HFFc6 (cell line): ENCODE measurements around the gene IGFBP7. TPM values are rescaled to one million over a fixed set of nuclear protein-coding genes. Genes with fewer than 3 reads are reported as not detected.
"Not testable (repeated sequence)": the region's sequence is repeated elsewhere in the genome, so short reads cannot be mapped to it uniquely, and the experiment has no call there.

ENCODE experiments used
- DNase-seq: peaks from one replicate; pipeline ENCODE4 v3.0.0-alpha.2; 2018
- H3K27ac Mint-ChIP-seq: 2 replicates; pipeline ENCODE4 v1.8.0; 2020; ENCODE audit warnings: mild to moderate bottlenecking, mixed read lengths
- H3K27me3 Mint-ChIP-seq: 2 replicates; pipeline ENCODE4 v1.8.0; 2021; ENCODE audit warnings: mild to moderate bottlenecking, moderate library complexity, mixed read lengths; ENCODE audit not compliant: insufficient read depth
- H3K36me3 Mint-ChIP-seq: 2 replicates; pipeline ENCODE4 v1.8.0; 2021; ENCODE audit warnings: low read depth, mixed read lengths
- H3K4me1 Mint-ChIP-seq: 2 replicates; pipeline ENCODE4 v1.8.0; 2020; ENCODE audit warnings: low read depth, mixed read lengths
- H3K4me3 Mint-ChIP-seq: 2 replicates; pipeline ENCODE4 v1.8.0; 2020; ENCODE audit warnings: mild to moderate bottlenecking, moderate library complexity, mixed read lengths
- H3K9me3 Mint-ChIP-seq: 2 replicates; pipeline ENCODE4 v1.8.0; 2020; ENCODE audit warnings: mild to moderate bottlenecking, mixed read lengths
- total RNA-seq, 6 experiments: library from RNA; stranded (reverse); fragmentation: NEBNext Ultra II Directional; extraction: Animal tissue kit (Norgen Biotek cat#: 25700); gene quantifications; 2 replicates in 1 of 6; 3 replicates in 5 of 6; pipeline ENCODE4 v1.2.3, GENCODE V29; 2021
- TF ChIP-seq, protein P1 (sequence below): fragments of 200-600 bp; sonication (generic); IDR thresholded peaks from 2 replicates; pipeline ENCODE4 v1.5.0; 2021; ENCODE audit warnings: antibody characterized with exemption, mild to moderate bottlenecking

Gene IGFBP7
- total RNA-seq, 6 experiments from 2014 or later: 464 to 821 (median 485) TPM

DNA sequence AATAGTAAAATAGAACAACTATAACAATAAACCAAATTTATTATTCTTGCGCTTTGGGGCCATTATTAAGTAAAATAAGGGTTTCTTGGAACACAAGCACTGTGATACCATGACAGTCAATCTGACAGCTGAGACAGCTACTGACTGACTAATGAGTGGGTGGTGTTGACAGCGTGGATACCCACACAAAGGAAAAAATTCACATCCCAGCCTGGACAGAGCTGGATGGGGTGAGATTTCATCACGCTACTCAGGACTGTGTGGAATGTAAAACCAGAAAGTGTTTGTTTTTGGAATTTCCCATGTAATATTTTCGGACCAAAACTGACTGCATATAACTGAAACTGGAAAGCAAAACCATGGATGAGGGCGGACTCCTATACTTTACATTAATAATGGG, 48.8 kb downstream of the IGFBP7 start:
- Mint-ChIP-seq H3K9me3 (no peaks in the 10 kb centered on the region; the same call in 1 of the 2 replicates), H3K27ac (peak overlapping the region; percentile 68), H3K4me1 (peaks cover 84% of the 10 kb centered on the region), H3K36me3 (peaks cover 39% of the 10 kb centered on the region), H3K27me3 (no peaks in the 10 kb centered on the region; the same call in 1 of the 2 replicates), H3K4me3 (no peak overlapping the region)
- no peak for DNase-seq
- TF ChIP-seq, protein P1, sequence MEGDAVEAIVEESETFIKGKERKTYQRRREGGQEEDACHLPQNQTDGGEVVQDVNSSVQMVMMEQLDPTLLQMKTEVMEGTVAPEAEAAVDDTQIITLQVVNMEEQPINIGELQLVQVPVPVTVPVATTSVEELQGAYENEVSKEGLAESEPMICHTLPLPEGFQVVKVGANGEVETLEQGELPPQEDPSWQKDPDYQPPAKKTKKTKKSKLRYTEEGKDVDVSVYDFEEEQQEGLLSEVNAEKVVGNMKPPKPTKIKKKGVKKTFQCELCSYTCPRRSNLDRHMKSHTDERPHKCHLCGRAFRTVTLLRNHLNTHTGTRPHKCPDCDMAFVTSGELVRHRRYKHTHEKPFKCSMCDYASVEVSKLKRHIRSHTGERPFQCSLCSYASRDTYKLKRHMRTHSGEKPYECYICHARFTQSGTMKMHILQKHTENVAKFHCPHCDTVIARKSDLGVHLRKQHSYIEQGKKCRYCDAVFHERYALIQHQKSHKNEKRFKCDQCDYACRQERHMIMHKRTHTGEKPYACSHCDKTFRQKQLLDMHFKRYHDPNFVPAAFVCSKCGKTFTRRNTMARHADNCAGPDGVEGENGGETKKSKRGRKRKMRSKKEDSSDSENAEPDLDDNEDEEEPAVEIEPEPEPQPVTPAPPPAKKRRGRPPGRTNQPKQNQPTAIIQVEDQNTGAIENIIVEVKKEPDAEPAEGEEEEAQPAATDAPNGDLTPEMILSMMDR: no peak

DNA sequence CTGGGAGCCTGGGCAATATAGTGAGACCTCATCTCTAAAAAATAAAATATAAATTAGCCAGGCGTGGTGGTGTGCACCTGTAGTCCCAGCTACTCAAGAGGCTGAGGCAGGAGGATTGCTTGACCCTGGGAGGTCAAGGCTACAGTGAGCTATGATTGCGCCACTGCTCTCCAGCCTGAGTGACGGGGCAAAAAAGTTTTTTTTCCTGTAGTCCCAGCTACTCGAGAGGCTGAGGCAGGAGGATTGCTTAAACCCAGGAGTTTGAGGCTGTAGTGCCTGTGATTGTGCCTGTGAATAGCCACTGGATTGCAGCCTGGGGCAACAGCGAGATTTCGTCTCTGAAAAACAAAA, 49.5 kb downstream of the IGFBP7 start:
- H3K9me3 Mint-ChIP-seq, DNase-seq, H3K27me3 Mint-ChIP-seq, H3K4me3 Mint-ChIP-seq: not testable (repeated sequence)
- Mint-ChIP-seq H3K36me3 (peaks cover 46% of the 10 kb centered on the region), H3K27ac (peak overlapping the region; percentile 56; the same call in 1 of the 2 replicates), H3K4me1 (peaks cover 84% of the 10 kb centered on the region)

DNA sequence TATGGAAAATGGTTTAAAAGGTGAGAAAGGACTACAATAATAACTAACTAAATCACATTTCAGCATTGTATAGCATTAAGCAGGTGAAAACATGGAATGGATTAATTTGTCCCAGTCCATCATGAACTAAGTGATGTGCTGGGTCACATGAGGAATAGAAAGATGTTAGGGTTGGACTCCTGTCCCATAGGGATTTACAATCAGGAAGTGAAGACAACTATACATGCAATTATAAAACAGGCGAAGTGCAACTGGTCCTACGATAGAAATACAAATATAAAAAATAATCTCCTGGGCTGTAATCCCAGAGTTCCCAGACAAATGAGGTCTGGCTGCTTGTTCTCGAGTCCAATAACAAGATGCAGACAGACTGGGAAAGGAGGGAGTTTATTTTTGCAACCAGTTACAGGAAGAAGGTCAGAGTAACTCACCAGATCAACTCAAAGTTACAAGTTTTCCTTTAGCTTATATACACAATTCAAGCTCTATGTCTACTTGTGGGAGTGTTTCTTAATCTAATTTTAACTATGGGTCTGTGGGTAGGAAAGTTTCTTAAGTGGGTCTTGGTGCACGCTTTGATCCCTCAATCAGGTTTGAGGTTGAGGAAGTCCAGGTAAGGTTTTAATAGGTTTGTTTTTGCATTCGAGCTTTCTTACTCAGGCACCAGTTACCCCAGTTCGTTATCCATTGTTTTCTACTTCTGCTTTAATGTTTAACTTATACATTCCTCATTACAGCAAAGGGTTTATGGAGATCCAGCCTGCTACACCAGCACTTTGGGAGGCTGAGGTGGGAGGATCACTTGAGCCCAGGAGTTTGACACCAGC, 50.1 kb downstream of the IGFBP7 start:
- H3K27ac Mint-ChIP-seq: no peak overlapping the region
- TF ChIP-seq, protein P1: no peak
- no peak for DNase-seq
- peaks cover 82% of the 10 kb centered on the region for H3K4me1 Mint-ChIP-seq
- no peaks in the 10 kb centered on the region; the same call in 1 of the 2 replicates for H3K27me3 Mint-ChIP-seq
- peaks cover 52% of the 10 kb centered on the region for H3K36me3 Mint-ChIP-seq
- H3K4me3 Mint-ChIP-seq: no peak overlapping the region
- H3K9me3 Mint-ChIP-seq: no peaks in the 10 kb centered on the region; the same call in 1 of the 2 replicates

DNA sequence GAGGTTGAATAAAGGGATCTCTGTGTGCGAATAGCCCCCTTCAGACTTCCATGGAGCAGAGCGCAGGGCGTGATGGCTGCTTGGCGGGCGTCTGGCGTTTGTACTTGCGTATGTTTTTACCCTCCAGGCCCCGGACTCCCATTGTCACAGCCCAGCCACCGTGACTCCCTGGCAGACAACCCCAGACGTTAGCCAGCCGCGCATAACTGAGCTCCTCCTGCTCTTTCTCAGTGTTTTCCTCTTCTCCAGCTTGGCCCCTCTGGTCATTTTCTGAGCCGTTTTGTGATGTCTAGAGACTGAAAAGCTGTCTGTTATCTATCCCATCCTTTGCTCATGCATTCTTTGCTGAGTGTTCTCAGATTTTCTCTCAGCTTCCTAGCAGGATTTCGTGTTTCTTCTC, 54.3 kb downstream of the IGFBP7 start:
- no peaks in the 10 kb centered on the region; the same call in 1 of the 2 replicates for H3K9me3 Mint-ChIP-seq
- H3K4me3 Mint-ChIP-seq: no peak overlapping the region
- no peak overlapping the region for H3K27ac Mint-ChIP-seq
- H3K4me1 Mint-ChIP-seq: peaks cover 75% of the 10 kb centered on the region
- peaks cover 71% of the 10 kb centered on the region for H3K36me3 Mint-ChIP-seq
- H3K27me3 Mint-ChIP-seq: peaks cover 3% of the 10 kb centered on the region
- no peak for DNase-seq
- TF ChIP-seq, protein P1: no peak

DNA sequence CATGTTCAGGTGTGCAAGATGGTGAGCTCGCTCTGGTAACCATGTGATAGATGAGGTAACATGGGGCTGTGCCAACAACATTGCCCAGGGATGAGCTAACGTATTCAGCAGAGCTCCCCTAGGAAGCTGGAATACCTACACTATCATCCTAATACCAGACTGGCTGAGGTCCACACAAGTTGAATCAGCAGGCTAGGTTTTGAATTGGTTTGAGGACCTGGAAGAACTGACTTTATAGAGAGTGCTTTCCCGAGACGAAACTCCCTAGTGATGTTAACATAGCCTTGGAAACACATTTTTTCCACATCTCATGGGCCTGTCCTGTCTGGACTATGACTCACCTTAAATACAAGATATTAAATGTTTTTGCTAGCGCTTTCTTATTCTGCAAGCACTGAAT, 56.7 kb downstream of the IGFBP7 start:
- H3K36me3 Mint-ChIP-seq: peaks cover 62% of the 10 kb centered on the region
- peak overlapping the region; percentile 71 for H3K27ac Mint-ChIP-seq
- H3K4me1 Mint-ChIP-seq: peaks cover 77% of the 10 kb centered on the region
- TF ChIP-seq, protein P1: no peak
- peak; percentile 63 for DNase-seq
- no peaks in the 10 kb centered on the region for H3K9me3 Mint-ChIP-seq
- H3K27me3 Mint-ChIP-seq: peaks cover 3% of the 10 kb centered on the region
- no peak overlapping the region for H3K4me3 Mint-ChIP-seq

- TF ChIP-seq, protein P1: no peak
- Mint-ChIP-seq H3K36me3 (peaks cover 59% of the 10 kb centered on the region), H3K4me3 (no peak overlapping the region), H3K27me3 (peaks cover 3% of the 10 kb centered on the region), H3K4me1 (peaks cover 79% of the 10 kb centered on the region), H3K9me3 (no peaks in the 10 kb centered on the region), H3K27ac (peak overlapping the region; percentile 29)
- no peak for DNase-seq
Observed at GRCh38 chr4:57051524-57051923, 58.7 kb downstream of the IGFBP7 start.
